WTC11 (cell line): ENCODE measurements around the gene MOB2. TPM values are rescaled to one million over a fixed set of nuclear protein-coding genes. Genes with fewer than 3 reads are reported as not detected.

Experiments
- ATAC-seq: fragments of 200-7000 bp; cut with Tn5 transposase; 2 replicates; pipeline ENCODE4 v1.10.0; 2021; ENCODE audit warnings: mild to moderate bottlenecking, moderate library complexity
- CTCF ChIA-PET: fragments of 300-600 bp; sonication (Branson Sonifier 250); formaldehyde crosslinking; loops from one replicate; lab custom pipeline; 2021; ENCODE audit warnings: antibody characterized with exemption; lab: Charles Lee
- POLR2A ChIA-PET: fragments of 350-600 bp; sonication (Branson Sonifier 250); formaldehyde crosslinking; loops from one replicate; lab custom pipeline; 2021; ENCODE audit warnings: antibody characterized with exemption; lab: Charles Lee
- DNase-seq: peaks from one replicate; pipeline ENCODE4 v3.0.0; 2021; ENCODE audit warnings: low spot score
- H3K27ac Mint-ChIP-seq: 2 replicates; pipeline ENCODE4 v1.8.0; 2021; ENCODE audit warnings: mixed read lengths
- H3K27me3 Mint-ChIP-seq: 2 replicates; pipeline ENCODE4 v1.8.0; 2021; ENCODE audit warnings: low read depth, mild to moderate bottlenecking, moderate library complexity, mixed read lengths
- H3K36me3 Mint-ChIP-seq: 2 replicates; pipeline ENCODE4 v1.8.0; 2021; ENCODE audit warnings: mixed read lengths
- H3K4me1 Mint-ChIP-seq: 2 replicates; pipeline ENCODE4 v1.8.0; 2022; ENCODE audit warnings: mixed read lengths
- H3K4me3 Mint-ChIP-seq: 2 replicates; pipeline ENCODE4 v1.8.0; 2021; ENCODE audit warnings: mild to moderate bottlenecking, moderate library complexity, mixed read lengths
- H3K9me3 Mint-ChIP-seq: 2 replicates; pipeline ENCODE4 v1.8.0; 2021; ENCODE audit warnings: mixed read lengths
- ARID4B ChIP-seq: sonication (generic); formaldehyde crosslinking; IDR thresholded peaks from 2 replicates; pipeline ENCODE4 v1.8.0; 2023; ENCODE audit warnings: missing genetic modification reagents, mild to moderate bottlenecking, borderline replicate concordance
- CDX4 ChIP-seq: fragments of 250-450 bp; sonication (Bioruptor Pico); IDR thresholded peaks from 2 replicates; pipeline ENCODE4 v1.9.0; 2021; ENCODE audit warnings: moderate library complexity, mild to moderate bottlenecking, inconsistent platforms, borderline replicate concordance
- JUN ChIP-seq: sonication (generic); formaldehyde crosslinking; IDR thresholded peaks from 2 replicates; pipeline ENCODE4 v1.8.0; 2023; ENCODE audit warnings: mild to moderate bottlenecking, missing genetic modification reagents
- NFATC4 ChIP-seq: fragments of 250-450 bp; sonication (Bioruptor Pico); IDR thresholded peaks from 2 replicates; pipeline ENCODE4 v1.9.0; 2021; ENCODE audit warnings: mild to moderate bottlenecking
- NFYB ChIP-seq: sonication (generic); formaldehyde crosslinking; conservative IDR thresholded peaks from 2 replicates; pipeline ENCODE4 v1.8.0; 2022; ENCODE audit warnings: low read depth, missing genetic modification reagents
- NR1H2 ChIP-seq: sonication (generic); formaldehyde crosslinking; IDR thresholded peaks from 2 replicates; pipeline ENCODE4 v1.9.0; 2021; ENCODE audit warnings: mild to moderate bottlenecking, moderate library complexity, missing genetic modification reagents
- NR3C1 ChIP-seq: sonication (generic); formaldehyde crosslinking; conservative IDR thresholded peaks from 2 replicates; pipeline ENCODE4 v1.8.1; 2023; ENCODE audit warnings: low read depth, mild to moderate bottlenecking, missing genetic modification reagents
- PRRX2 ChIP-seq: fragments of 250-450 bp; sonication (Bioruptor Pico); IDR thresholded peaks from 2 replicates; pipeline ENCODE4 v1.8.0; 2021; ENCODE audit warnings: mild to moderate bottlenecking
- SMAD3 ChIP-seq: sonication (generic); formaldehyde crosslinking; IDR thresholded peaks from 2 replicates; pipeline ENCODE4 v1.8.0; 2022; ENCODE audit warnings: missing genetic modification reagents, mild to moderate bottlenecking, borderline replicate concordance
- ZNF281 ChIP-seq: sonication (generic); formaldehyde crosslinking; IDR thresholded peaks from 2 replicates; pipeline ENCODE4 v1.8.0; 2023; ENCODE audit warnings: mild to moderate bottlenecking, missing genetic modification reagents
- ZNF317 ChIP-seq: sonication (generic); formaldehyde crosslinking; IDR thresholded peaks from 2 replicates; pipeline ENCODE4 v1.8.1; 2023; ENCODE audit warnings: low read depth, mild to moderate bottlenecking, moderate library complexity, missing genetic modification reagents, borderline replicate concordance
- ZNF423 ChIP-seq: fragments of 250-450 bp; sonication (Bioruptor Pico); IDR thresholded peaks from 2 replicates; pipeline ENCODE4 v2.1.2; 2022; ENCODE audit warnings: mild to moderate bottlenecking, moderate library complexity
- ZNF425 ChIP-seq: fragments of 250-450 bp; sonication (Bioruptor Pico); conservative IDR thresholded peaks from 2 replicates; pipeline ENCODE4 v1.9.0; 2021; ENCODE audit warnings: mild to moderate bottlenecking
- ZNF671 ChIP-seq: fragments of 250-450 bp; sonication (Bioruptor Pico); IDR thresholded peaks from 2 replicates; pipeline ENCODE4 v1.8.0; 2021; ENCODE audit warnings: mild to moderate bottlenecking
- total RNA-seq: library from RNA; stranded (reverse); gene quantifications from 3 replicates; pipeline ENCODE4 v1.2.3, GENCODE V29; 2021
- TF ChIP-seq, protein P1 (sequence below): sonication (generic); formaldehyde crosslinking; IDR thresholded peaks from 2 replicates; pipeline ENCODE4 v1.8.0; 2022; ENCODE audit warnings: mild to moderate bottlenecking, missing genetic modification reagents

Gene MOB2
- total RNA-seq, 1 experiment from 2014 or later = 21.7 TPM

DNA sequence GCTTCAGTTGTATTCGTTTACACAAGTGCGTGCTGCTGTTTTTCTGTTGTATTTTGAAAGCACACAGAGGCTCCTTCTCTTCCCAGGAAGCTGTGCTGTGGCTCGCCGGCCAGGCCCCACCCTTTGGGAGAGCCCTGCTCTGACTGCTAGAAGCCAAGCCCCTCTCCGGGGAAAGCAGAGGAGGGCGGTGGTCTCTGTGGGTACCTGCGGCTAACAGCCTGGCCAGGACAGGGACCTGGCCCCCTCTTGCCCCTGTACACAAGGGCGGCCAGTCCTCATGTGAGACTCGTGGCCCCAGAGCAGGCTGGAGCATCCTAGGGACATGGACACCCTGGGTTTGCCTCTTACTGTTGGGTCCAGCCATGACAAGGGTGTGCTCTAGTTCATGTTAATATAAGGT is 14.8 kb downstream of the MOB2 start:
- Mint-ChIP-seq H3K4me3 (no peak overlapping the region), H3K4me1 (no peaks in the 10 kb centered on the region), H3K27me3 (no peaks in the 10 kb centered on the region; the same call in 1 of the 2 replicates), H3K27ac (0 out of 2 replicates have a peak overlapping the region, but pooled peaks have one; percentile 36), H3K9me3 (no peaks in the 10 kb centered on the region), H3K36me3 (no peaks in the 10 kb centered on the region)
- ChIA-PET CTCF (no interaction called here), POLR2A (no interaction called here)
- DNase-seq (no peak), ATAC-seq (no peak)
- TF ChIP-seq SMAD3 (CRISPR knock-in tag) (no peak), PRRX2 (CRISPR knock-in tag) (no peak), ZNF281 (CRISPR knock-in tag) (no peak), CDX4 (CRISPR knock-in tag) (no peak), ARID4B (CRISPR knock-in tag) (no peak), JUN (CRISPR knock-in tag) (no peak), NFYB (CRISPR knock-in tag) (no peak), NR3C1 (CRISPR knock-in tag) (no peak), NFATC4 (CRISPR knock-in tag) (no peak)
- TF ChIP-seq, protein P1, sequence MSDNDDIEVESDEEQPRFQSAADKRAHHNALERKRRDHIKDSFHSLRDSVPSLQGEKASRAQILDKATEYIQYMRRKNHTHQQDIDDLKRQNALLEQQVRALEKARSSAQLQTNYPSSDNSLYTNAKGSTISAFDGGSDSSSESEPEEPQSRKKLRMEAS (CRISPR knock-in tag) = no peak

GRCh38 chr11:1470681-1471611 is 15.6 kb downstream of the MOB2 start:
- Mint-ChIP-seq H3K4me3 (no peak overlapping the region), H3K27me3 (no peaks in the 10 kb centered on the region; the same call in 1 of the 2 replicates), H3K27ac (no peak overlapping the region), H3K36me3 (no peaks in the 10 kb centered on the region), H3K4me1 (no peaks in the 10 kb centered on the region), H3K9me3 (no peaks in the 10 kb centered on the region)
- POLR2A ChIA-PET = no interaction called here
- ATAC-seq = no peak
- CTCF ChIA-PET = no interaction called here
- no peak for DNase-seq
- TF ChIP-seq NR1H2 (CRISPR knock-in tag) (no peak), ZNF423 (no peak), ZNF671 (CRISPR knock-in tag) (no peak), ZNF281 (CRISPR knock-in tag) (no peak), ZNF425 (CRISPR knock-in tag) (no peak), ZNF317 (no peak)
